ENCODE measurements around the gene PCGF3.
"Not testable (repeated sequence)": the region's sequence is repeated elsewhere in the genome, so short reads cannot be mapped to it uniquely, and the experiment has no call there.

The PCGF3 gene

GRCh38 chr4:668219-668618, 37.4 kb upstream of the PCGF3 start:
- DNase-seq (ENCODE audit: low read depth), result not testable (repeated sequence)

GRCh38 chr4:669806-670559, 35.6 kb upstream of the PCGF3 start:
- DNase-seq (ENCODE audit: low read depth), result not testable (repeated sequence)

GRCh38 chr4:671769-672168, 33.9 kb upstream of the PCGF3 start:
- DNase-seq (ENCODE audit: low read depth), result no peak

- no peak for DNase-seq (ENCODE audit: low read depth)
Measured at GRCh38 chr4:673349-674091, 32.1 kb upstream of the PCGF3 start.

- peak; percentile 90 for DNase-seq (ENCODE audit: low read depth)
Measured at GRCh38 chr4:674172-675035, 31.2 kb upstream of the PCGF3 start, which contains the start of the genes ATP5ME and MYL5. ATP5ME (minus strand) TSS chr4:674276; CDS start chr4:674247, 29 bp downstream. MYL5 (plus strand) TSS chr4:674542; CDS start chr4:678027, 3,485 bp downstream.

GRCh38 chr4:675036-675882, 30.4 kb upstream of the PCGF3 start:
- DNase-seq (ENCODE audit: low read depth), result no peak

- DNase-seq (ENCODE audit: low read depth), result no peak
Measured at GRCh38 chr4:675980-676870, 29.4 kb upstream of the PCGF3 start.

- no peak for DNase-seq (ENCODE audit: low read depth)
Measured at GRCh38 chr4:676871-677235, 28.8 kb upstream of the PCGF3 start.

- no peak for DNase-seq (ENCODE audit: low read depth)
Measured at GRCh38 chr4:677431-678293, 28.0 kb upstream of the PCGF3 start.

GRCh38 chr4:678331-679103, 27.1 kb upstream of the PCGF3 start:
- no peak for DNase-seq (ENCODE audit: low read depth)

- no peak for DNase-seq (ENCODE audit: low read depth)
Measured at GRCh38 chr4:679104-679481, 26.5 kb upstream of the PCGF3 start.

- DNase-seq (ENCODE audit: low read depth), result no peak
Measured at GRCh38 chr4:679629-680028, 26.0 kb upstream of the PCGF3 start.

- DNase-seq (ENCODE audit: low read depth), result no peak
Measured at GRCh38 chr4:680091-680490, 25.5 kb upstream of the PCGF3 start.

GRCh38 chr4:680551-680927, 25.1 kb upstream of the PCGF3 start:
- DNase-seq (ENCODE audit: low read depth), result no peak

GRCh38 chr4:680928-681645, 24.5 kb upstream of the PCGF3 start:
- no peak for DNase-seq (ENCODE audit: low read depth)

- no peak for DNase-seq (ENCODE audit: low read depth)
Measured at GRCh38 chr4:681736-682451, 23.7 kb upstream of the PCGF3 start.

- no peak for DNase-seq (ENCODE audit: low read depth)
Measured at GRCh38 chr4:682490-683172, 23.0 kb upstream of the PCGF3 start.

Data from stimulated activated CD8-positive, alpha-beta memory T cell treated with anti-CD3 and anti-CD28 coated beads, Interleukin-7, amount 100 ng/mL, for 24 hours (primary cell).